ENCODE data around the gene FDXR.
"Not testable (repeated sequence)": the region's sequence is repeated elsewhere in the genome, so short reads cannot be mapped to it uniquely, and the experiment has no call there.

Gene FDXR

DNA sequence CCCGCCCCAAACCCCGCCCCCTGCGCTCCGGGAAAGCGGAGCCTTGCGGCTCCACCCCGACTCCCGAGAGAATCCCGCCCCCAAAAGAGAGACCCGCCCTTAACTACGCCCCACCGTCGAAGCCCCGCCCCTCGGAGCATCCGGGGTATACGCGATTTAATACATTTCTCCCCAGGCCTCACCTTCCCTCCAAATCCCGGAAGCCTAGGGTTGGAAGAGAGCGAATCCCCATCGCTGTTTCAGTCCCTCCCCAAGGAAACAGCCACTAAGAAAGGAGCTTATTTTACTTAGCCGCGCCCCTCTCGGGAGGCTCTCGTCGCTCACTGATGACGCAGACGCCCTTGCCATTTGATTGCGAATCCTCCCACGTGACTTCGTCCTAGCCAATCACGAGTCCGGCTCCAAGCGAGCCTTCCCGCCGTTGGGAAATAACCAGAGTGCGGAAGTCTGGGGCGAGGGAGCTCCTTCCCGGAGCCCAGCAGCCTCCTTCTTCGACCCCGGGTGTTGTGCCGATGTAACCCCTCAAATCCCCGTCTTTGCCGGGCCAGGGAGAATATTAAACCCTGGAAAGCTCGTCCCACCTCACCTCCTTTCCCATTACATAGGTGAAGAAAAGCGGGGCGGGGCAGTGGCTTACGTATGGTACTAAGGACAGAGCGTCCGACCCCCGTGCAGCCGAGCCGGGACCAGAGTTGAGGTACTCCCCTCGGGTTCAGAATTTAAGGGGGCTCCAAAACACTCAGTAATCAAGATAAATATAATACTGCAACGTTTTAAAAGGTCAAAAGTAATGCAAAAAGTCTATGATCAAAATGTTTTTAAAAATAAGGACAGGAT lies 461 bp upstream of the FDXR start:
- DNase-seq (ENCODE audit: low read depth in 2 of 2) = peak; percentile 98

DNA sequence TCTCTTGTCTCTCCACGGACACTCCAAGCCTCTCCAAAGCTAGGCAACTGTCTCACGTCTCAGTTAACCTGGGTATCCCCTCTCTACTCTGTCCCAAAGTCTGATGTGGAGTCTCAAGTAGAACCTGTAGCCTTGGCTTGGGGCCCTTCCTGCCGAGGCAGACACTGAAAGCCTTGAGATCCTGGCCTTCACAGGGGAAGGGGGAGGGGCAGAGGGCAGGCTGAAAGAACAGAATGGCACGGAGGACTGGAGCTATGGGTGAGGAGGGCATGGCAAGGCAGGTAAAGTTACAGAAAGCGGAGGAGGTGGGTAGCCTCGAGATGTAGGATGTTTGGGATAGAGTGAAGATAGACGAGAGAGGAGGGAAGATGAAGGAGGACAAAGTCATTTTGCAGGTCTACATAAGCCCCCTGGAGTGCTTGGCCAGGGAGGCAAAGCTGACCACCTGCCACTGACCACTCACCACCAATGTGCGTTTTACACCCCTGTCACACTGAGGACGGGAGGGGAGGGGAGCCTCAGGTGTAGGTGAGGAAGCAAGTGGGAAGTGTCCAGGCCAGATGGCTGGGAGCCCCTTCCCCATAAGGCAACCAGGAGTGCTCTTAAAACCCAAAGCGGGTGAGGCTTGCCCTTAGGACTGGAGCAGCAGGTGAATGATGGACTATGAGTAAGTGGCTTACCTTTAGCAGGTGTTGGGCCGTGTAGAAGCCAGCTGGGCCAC lies 1.3 kb downstream of the FDXR start:
- DNase-seq (ENCODE audit: low read depth in 2 of 2) = no peak

DNA sequence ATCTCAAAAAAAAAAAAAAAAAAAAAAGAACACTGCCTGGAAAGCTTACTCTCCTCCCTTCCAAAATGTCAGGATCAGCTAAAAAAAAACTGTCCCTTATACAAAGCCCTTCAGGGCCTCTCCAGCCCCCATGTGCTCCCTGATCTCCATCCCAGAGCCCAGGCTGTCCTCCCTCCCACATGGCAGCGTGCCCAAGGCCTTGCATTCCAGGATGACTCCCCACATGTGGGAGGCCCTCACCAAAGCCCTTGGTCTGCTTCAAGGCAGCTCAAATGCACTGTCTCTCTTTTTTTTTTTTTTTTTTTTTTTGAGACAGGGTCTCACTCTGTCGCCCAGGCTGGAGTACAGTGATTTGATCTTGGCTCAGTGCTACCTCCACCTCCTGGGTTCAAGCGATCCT lies 2.3 kb downstream of the FDXR start:
- no peak for DNase-seq (ENCODE audit: low read depth in 2 of 2)

DNA sequence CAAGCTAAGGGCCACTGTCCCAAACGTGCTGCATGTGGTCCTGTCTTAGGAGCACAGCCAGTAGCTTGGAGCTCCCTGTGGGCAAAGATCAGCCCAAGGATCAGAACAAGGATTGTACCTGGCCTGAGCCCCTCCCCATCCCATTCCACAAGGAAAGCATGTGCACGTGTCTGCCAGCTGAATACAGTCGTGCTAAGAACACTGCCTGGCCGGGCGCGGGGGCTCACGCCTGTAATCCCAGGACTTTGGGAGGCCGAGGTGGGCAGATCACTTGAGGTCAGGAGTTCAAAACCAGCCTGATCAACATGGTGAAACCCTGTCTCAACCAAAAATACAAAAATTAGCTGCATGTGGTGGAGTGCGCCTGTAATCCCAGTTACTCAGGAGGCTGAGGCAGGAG lies 2.8 kb downstream of the FDXR start:
- DNase-seq (ENCODE audit: low read depth in 2 of 2) = not testable (repeated sequence)

DNA sequence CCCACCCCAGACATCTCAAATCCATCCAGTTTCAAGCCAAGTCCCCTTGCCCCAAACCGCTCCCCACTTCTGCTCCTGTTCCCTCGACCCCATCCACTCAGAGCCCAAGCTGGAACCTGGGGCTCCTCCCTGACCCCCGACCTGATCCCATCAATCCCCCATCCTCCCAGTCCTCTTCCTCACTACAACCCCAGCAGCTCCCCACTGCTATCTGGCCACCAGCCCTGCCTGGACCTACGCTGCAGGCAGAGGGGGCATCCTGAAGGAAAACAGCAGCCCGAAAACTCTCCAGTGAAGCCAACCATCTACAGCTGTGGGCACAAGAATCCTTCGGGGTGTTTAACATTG lies 3.9 kb downstream of the FDXR start:
- DNase-seq (ENCODE audit: low read depth in 2 of 2) = no peak

DNA sequence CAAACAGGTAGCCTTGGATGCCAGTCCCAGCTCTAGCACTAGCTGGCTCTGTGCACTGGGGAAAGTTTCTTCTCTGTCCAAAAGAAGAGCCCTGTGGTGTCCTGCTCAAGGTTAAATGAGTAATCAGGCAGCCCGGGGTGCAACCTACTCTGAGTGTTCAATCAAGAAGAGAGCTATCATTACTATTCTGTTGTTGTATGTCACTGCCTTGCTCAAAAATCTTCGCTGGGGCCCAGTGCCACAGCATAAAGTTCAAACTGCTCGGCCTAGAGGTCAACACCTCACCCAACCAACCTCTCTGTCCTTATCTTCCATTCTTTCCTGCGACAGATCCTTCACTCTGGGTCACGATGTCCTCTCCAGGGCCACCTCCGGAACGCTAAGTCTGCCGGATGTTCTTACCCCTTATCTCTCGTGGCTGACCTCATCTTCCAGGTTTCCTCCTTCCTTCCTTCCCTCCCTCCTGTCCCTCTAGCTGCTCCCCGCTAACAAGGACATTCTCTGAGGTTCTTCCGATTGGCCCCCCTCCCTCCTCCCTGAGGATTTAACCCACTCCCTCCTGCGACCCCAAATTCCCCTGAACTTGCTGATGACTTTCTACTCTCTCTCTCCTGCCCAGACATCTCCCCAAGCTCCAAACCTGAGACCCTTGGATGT lies 4.4 kb downstream of the FDXR start:
- no peak for DNase-seq (ENCODE audit: low read depth in 2 of 2)

DNA sequence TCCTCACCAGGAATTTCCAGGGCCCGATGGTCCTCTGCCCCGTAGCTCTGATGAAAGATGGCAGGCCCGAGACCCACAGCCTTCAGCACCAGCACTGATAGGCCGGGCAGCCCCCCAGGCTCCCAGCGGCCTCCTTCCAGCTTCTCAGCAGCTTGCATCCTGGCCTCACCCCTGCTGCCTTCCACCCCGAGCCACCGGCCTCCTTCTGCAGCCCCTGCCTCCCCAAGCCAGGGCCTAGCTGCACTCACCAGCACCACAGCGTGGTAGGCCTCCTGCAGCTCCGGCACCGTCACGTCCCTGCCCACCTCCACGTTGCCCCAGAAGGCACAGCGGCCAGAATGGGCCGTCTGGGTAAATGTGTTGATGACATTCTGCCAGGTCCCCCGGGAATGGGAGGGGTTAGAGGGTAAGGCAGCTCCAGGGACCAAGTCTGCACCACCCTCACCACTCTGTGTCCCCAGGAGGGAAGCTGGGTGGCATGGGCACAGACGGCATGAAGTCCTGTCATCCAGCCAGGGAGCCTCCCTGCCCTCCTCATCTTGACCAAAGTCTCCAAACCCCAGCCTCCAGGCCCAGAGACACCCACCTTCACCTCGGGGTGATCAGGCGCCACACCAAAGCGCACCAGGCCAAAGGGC lies 6.5 kb downstream of the FDXR start:
- no peak for DNase-seq (ENCODE audit: low read depth in 2 of 2)

DNA sequence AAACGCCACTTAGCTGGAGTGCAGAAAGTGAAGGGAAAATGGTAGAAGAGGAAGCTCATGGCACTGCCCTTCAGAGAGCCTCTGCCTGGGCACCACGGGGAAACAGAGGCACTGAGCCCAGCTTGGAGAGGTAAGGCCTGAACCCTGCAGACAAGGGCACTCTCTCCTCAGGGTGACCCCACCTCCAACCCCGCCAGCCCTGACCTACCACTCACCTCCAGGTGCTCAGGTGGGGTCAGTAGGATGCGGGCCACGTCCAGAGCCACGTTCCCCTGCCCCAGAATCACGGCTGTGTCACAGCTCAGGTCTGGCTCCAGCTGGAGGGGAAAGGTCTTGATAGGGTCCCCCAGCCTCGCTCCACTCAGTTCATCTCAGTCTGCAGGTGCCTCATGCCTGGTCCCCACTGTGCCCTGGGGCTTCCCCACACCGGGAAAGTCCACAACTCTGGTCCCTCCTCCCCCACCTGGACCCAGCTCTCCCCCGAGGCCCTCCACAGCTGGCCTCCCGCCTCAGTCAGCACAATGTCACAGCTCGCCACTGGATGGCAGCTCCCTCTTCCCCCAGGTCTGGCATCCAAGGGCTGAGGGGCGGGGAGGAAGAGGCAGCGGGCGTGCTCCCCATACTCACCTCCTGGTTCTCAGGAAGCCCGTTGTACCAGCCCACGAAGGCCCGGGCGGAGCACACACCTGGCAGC lies 7.1 kb downstream of the FDXR start:
- no peak for DNase-seq (ENCODE audit: low read depth in 2 of 2)

DNA sequence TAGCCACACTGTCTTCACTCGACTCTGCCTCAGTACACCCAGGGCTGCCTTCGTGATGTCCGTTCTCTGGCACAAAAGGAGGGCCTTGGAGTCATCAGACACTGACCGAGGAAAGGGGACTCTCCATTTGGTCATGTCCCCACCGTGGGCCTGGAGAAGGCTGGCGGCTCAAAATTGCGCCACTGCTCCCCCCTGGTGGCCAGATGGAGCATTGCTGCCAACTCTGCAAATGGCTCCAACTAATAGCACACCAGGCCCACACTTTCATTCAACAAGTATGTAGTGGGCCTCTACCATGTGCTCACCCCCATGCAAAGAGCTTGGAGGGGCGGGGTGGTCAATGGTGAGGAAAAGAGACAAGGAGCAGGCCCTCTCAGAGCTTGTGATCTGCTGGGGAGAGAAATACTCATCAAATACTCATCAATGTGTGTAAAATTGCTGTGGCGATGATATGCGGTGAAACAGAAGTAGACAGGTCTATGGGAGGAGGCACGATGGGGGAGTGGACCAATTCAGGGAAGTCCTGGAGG lies 7.9 kb downstream of the FDXR start:
- DNase-seq (ENCODE audit: low read depth in 2 of 2) = peak; percentile 22 to 58

DNA sequence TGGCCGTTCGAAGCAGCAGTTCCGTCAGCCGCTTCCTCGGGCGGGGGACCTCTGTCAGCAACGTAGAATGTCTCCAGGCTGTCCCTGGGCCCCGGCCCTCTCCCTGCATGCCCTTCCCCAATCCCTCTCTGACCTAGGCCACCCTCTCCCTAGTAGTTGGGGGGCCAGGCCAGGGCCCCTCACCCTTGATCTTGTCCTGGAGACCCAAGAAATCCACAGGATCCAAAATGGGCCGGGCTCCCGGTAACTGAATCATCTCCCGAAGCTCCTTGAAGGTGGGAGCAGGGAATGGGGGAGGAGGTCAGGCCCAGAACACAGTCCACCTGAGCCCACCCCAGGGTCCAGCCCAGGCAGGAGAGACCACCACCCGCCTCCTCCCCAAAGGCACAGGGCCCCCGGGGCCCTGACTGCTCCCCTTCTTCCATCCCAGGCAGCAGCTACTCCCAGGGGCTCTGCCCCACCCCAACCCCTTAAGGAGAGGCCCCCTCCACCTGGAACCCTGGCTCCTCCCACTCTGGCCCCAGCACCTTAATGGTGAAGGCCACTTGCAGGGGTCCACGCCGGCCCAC lies 8.4 kb downstream of the FDXR start:
- DNase-seq (ENCODE audit: low read depth in 2 of 2) = no peak

DNA sequence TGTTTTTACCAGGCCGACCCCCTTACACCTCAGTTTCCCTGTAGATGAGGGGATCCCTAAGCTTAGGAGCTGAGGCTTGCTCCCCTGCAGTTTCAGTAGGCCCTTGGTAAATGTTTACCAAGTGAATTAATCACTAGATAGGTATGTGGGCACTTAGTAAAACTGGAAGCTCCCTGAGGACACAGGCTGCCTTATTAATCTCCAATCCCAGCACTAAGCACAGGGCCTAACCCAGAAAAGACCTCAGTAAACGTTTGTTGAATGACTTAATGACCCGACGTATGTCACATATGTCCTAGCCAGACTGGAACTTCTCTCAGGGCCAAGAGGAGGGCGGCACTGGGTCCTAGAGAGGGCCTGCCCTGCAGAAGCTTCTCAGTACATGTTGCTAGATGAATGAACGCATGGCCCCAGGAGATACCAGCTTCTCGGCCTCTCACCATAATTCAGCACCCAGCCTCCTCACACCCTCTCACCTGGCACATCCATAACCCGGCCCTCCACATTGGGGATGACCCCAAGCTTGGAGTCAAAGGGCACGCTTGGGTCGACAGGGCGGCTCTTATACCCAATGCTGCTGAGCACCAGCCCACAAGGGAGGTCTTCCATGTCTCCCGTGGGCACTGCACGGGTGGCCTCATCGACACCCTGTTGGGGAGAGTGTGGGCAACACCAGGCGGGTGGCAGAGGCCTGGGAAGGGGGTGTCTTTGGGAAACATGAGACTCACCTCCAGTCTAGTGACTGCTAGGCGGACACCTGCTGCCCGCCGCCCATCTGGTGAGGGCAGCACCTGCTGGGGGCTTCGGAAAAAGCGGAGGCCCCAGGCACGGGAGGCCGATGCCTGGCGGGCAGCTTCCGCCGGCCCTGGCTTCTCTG lies 9.1 kb downstream of the FDXR start:
- DNase-seq (ENCODE audit: low read depth in 2 of 2) = no peak

DNA sequence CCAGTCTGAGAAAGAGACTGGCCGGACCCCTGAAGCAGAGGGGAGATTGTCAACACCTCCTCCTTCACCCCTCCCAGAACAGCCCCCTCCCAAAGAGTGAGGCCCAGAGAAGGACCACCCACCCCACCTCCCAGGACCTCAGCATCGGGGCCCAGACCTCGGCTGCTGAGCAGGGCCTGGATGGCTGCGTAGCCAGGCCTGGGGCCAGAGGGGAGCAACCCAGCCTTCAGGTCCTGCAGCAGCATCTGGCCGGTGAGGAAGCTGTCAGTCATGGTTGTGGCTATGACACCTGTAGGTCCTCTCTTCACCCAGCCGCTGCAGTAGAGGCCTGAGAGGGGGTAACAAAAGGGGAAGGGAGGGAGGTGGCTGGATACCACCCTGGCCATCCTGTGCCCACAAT lies 9.9 kb downstream of the FDXR start:
- DNase-seq (ENCODE audit: low read depth in 2 of 2) = no peak

DNA sequence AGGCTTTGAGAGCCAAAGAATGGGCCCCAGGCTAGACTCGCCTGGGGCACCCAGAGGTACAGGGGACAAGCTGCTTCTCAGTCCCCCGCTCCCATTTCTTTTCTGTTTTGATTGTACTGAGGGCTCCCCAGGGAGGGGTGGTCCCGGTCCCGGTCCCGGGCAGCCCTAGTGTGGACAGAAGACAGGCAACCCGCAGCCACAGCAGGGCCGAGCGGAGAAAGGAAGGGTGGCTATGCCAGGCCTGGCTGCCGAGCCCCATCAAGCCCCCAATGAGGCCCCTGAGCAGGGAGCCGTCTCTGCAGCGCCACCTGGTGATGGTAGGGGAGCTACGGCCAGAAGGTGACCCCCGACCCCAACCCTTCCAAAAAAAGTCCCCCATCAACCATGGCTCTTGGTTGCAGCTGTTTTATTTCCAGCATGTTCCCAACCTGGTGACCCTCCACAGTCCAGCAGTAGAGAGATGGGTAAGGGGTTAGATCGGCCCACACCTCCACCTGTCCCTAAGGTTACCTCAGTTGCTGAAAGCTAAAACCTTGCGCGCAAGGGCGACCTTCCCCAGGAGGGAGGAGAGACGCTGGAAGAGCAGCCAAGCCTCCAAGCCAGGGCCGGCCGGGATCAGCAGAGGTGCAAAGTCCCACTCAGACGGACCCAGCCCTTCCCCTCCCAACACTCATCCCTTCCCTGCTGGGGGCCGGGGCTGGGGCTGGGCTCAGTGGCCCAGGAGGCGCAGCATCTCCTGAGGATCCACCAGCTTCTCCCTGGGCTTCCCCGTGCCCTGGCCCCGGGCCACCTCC lies 10.5 kb downstream of the FDXR start:
- peak; percentile 52 to 65 for DNase-seq (ENCODE audit: low read depth in 2 of 2)

DNA sequence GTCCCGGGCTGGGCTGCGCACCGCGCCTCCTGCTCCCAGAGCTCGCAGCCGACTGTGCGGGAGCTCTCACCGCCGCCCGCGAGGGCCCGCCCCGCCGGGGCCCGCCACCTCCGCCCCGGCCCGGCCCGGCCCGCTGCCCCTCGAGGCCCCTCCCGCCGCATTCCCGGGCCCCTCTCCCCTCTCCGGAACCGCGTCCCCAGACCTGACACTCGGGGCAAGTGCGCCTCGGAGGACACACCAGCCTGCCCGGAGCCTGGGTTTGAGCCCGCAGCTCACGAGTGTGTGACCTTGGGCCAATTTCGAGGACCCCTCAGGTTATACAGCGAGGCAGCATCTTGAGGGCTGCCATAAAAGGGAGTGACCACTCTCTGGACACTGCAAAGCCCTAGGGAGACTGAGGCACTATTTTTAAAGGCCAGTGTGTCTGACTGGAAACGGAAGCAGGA lies 11.1 kb downstream of the FDXR start:
- no peak for DNase-seq (ENCODE audit: low read depth in 2 of 2)

DNA sequence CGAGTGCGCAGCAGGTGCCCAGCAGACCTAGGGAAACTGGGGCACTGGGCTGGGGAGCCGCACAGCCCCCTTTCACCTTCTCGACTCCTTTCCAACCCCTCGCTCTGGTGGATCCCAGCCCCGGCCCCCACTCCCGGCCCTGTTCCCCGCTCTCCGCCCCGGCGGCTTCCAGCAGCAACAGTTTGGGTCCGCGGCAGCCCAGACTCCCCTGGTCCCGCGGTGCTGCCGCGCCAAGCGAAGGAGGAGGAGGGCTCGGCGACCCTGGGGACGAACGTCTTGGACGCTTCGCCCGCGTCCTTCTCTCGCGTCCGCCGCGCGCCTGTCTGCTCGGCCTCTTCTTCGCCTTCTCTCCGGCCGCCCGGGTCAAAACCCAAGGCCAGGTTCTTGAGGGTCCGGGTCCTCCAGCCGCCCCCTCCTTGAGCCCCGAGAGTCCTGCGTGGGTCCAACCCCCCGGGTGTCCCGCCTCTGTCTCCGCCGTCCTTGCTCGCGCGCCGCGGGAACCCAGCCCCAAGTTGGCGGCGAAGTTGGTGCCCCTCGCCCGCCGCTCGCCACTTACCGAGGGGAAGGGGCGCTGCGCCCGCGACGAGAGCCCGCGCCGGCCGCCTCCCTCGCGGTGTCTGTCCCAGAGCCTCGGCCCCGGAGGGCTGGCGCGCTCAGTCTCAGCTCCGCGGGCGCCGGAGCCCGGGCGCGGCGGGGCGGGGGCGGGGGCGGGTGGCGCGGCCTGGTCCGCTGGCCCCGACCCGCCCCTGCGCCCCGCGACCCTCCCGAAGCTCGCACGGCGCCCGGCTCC lies 11.7 kb downstream of the FDXR start:
- DNase-seq (ENCODE audit: low read depth in 2 of 2) = no peak

DNA sequence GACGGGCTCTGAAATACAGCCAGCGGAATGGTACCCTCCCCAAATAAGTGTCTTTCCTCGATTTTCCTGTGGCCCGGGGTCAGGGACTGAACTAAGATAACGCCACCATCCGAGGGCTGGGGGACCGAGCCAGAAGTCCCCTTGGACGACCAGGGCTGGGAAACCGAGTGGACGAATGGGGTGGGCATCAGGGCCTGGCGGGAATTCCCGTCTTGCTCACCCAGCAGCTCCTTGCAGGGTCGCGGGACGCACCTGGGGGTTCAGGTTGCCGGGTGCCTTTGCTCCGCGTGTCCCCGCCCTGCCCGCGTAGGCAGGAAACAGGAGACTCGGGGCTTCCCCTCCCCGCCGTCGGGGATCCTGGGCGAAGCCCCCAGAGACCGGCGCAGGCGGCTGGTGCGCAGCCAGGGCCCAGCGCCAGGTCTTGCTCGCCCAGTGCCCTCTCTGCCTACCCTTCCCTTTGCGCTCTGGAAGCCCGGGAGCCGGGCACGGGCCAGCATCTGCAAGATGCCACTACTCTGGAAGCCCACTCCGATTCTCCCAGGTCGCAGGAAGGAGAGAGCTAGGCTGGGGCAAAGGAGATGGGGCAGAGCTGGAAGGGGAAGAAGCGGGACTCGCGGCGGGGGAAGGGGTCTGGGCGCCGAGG lies 12.4 kb downstream of the FDXR start:
- DNase-seq (ENCODE audit: low read depth in 2 of 2) = no peak

DNA sequence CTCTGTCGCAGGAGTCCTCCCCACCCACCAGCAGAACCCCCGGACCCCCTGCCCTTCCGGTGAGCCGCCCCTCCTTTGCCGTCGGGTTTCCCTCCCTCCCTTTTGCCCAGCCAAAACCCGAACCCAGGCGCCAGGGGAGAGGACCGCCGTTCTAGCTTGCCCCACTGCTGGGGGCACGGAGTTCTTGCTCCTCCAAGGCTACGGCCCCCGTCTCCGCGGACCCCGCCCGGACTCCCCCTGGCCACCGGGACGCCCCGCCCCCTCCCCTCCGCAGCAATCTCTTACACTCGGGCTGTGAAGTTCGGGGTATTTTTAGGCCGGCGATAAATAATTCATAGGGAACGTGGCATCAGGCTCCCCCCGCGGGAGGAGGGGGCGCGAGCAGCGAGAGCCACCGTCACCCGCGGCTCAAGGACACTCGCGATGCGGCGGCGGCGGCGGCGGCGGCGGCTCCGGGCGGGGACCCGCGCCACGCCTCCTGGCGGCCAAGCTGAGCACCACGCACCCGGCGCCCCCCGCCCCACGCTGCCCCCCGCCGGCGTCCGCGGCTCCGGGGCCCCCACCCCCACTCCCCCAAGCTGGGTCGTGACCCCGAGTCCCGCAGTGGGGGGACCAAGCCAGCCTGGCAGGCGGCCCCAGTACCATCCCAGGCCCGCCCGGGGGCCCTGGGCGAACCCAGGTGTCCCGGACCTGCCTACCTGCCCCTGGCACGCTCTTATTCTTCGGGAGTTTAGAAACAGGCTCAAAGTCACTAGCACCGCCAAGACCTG lies 13.2 kb downstream of the FDXR start, which contains the start of gene GRIN2C:
GRIN2C (minus strand) TSS at position 427 of the 770 bp plus-strand sequence. CDS start 4,793 bp downstream, outside the sequence.
- peak in 1 of 2 donors; percentile 17 for DNase-seq (ENCODE audit: low read depth in 2 of 2)
